SH-SY5Y (cell line): ENCODE results near the gene LCNL1.

ENCODE experiments used
- GATA2 ChIP-seq: IDR thresholded peaks from 2 replicates; pipeline ENCODE4 v1.6.1; 2011; ENCODE audit warnings: mild to moderate bottlenecking, low read depth, low read length
- GATA3 ChIP-seq: IDR thresholded peaks from 2 replicates; pipeline ENCODE4 v1.6.1; 2011; ENCODE audit warnings: low read depth, mild to moderate bottlenecking, low read length, moderate library complexity

Gene LCNL1

DNA sequence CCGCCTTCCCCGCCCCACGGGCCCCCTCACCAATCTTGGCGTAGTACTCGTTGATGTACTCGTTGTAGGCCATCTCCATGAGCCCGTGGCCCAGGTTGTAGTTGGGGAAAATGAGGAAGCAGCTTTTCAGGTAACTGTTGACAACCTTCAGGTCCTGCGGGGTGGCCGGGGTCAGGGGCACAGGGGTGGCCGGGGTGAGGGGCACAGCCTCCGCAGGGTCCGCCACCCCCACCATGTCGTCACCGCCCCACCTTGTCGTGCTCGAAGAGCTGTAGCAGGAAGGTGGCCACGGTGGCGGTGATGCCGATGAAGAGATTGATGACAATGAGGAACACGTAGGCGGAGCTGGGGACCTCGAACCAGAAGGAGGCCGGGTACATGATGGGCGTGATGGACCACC, 28.4 kb downstream of the LCNL1 start:
- TF ChIP-seq GATA2 (no peak), GATA3 (no peak)

DNA sequence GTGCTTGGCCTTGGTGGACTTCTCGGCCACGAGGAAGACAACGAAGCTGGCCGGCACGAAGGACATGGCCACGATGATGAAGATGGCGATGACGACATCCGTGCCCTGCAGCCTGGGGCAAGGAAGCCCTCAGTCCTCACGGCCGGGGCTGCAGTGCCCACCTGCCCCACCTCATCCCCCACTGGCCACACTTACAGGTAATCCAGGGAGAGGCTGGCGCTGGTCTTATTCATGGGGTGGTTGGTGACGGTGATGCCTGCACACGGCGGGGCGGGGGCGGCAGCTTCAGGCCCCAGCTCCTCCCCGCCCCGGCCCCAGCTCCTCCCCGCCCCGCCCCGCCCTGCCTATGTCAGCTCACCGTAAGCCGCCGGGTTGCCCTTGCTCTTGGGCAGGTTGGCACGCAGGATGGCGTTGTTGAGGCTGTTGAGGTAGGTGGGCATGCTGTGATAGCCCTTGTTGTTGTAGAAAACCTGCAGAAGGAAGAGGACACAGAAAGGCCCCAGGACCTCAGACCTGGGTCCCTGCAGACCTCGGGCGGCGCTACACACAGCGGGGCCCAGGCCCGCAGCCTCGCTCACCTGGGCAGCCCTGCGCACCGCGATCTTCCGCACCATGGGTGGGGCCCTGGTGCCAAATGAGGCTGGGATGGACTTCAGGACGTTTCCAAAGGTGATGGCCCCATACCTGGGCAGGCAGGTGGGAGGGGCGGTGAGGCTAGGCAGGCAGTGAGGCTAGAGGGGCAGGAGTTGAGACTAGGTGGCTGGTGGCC, 29.3 kb downstream of the LCNL1 start:
- no peak for TF ChIP-seq GATA3

DNA sequence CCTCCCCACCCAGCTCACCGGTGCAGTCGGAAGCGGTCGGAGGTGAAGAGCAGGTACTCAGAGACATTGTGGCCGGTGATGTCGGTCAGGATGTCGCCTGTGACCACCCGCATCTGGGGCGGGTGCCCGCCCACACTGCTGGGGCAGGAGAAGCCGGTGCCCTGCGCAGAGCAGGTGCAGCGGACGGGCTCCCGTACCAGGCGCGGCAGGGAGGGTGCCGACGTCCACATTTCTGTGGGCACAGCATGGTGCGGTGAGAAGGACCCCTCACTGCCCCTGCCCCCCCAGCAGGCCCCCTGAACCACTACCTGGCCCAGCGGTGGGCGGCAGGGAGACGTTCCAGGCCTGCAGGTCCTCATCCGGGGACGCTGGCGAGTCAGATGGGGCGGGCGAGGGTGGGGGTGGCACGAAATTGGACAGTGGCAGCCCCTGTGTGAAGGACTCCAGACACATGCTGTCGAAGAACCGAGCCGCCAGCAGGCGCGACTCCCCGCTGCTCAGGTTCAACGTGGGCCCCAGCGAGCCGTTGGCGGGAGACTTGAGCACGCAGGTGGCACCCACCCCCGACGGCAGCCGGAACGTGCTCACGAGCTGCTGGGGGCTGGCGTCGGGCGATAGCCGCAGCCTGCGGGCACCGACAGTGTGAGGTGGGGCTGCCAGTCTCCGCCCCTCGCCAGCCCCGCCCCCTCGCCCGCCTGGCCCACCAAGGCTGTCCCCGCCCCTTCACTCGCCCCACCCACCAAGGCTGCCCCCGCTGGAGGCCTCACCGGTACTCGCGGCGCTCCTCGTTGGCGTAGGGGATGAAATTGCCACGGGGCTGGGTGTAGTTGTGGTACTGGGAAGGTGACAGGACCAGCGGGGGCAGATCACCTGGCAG, 30.1 kb downstream of the LCNL1 start:
- no peak for TF ChIP-seq GATA2
- no peak for TF ChIP-seq GATA3

DNA sequence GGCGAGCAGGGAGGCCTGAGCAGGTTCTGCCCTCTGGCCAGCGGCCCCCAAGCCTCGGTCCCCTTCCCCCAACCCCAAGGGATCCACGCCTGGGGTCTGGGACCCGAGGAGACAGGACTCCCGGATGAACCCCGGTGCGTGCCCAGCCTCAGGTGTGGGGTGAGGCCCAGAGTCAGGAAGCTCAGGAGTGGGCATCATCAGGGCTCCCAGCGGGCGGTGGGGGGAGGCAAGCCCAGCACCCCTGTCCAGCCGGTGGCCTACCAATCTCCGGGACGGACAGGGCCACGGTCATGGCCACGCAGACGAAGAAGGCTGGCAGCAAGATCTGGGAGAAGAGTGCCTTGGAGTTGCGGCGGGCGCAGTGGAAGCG, 30.8 kb downstream of the LCNL1 start:
- TF ChIP-seq GATA3 (no peak), GATA2 (no peak)

DNA sequence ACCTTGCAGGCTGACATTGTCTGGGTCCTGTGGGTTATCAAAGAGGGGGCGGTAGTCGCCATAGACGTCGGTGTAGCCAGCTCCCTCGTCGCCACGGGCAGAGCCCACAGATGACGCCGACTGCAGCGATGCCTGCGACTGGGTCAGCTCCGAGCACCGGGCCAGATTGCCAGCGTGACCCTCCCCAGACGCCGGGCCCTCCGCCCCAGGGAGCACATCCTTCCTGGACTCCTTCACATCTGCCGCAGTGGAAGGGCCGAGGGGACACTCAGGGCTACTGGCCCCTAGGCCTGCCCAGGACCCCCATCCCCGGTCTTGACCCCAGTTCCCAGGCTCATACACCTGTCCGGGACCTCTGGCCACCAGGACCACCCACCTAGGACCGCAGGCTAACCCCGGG, 31.4 kb downstream of the LCNL1 start:
- TF ChIP-seq GATA2 (no peak), GATA3 (no peak)

DNA sequence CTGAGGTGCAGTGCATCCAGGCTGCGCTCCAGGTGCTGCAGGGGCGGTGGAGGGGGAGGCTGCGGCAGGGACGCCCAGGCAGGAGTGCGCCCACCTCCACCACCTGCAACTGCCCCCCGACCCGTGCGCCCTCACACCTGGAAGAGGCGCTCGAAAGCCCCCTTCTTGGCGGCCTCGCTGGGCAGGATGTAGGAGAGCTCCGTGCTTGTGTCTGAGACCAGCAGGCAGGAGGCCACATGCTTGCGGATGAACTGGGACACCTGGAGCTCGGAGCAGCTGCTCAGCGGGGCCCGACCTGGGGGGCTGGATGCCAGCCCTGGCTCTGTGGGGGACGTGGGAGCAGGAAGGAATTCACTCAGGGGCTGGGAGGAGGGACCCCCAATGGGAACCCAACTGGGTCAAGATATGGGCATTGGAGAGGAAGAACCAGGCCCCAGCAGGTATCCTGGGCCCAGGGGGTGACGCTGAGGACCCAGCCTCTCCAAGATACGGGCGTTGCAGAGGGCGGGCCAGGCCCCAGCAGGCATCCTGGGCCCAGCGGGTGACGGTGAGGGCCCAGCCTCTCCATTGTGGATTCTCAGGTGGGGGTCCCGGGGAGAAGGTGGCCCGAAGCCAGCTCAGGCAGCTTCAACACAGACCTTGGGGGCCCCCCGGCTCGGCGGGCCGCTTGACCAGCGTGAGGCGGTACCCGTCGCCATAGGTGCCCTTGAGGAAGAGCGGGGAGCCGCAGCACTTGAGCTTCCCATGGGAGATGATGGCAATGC, 32.2 kb downstream of the LCNL1 start:
- TF ChIP-seq GATA2 (no peak), GATA3 (no peak)

DNA sequence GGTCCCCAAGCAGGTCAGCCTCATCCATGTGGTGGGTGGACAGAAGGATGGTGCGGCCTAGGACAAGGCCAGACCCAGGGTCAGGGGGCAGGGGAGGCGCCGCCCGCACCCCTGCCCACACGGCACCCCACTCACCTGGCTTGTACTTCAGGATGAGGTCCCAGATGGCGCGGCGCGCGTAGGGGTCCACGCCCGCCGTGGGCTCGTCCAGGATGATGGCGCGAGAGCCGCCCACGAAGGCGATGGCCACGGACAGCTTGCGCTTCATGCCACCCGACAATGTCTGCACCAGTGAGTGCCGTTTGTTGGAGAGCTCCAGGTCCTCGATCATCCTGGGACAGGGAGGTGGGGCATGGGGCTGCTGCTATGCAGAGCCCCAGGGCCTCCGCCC, 32.7 kb downstream of the LCNL1 start:
- TF ChIP-seq GATA3 (no peak), GATA2 (no peak)

- no peak for TF ChIP-seq GATA2
- no peak for TF ChIP-seq GATA3
Measured at GRCh38 chr9:137015976-137016375, 33.2 kb downstream of the LCNL1 start.

DNA sequence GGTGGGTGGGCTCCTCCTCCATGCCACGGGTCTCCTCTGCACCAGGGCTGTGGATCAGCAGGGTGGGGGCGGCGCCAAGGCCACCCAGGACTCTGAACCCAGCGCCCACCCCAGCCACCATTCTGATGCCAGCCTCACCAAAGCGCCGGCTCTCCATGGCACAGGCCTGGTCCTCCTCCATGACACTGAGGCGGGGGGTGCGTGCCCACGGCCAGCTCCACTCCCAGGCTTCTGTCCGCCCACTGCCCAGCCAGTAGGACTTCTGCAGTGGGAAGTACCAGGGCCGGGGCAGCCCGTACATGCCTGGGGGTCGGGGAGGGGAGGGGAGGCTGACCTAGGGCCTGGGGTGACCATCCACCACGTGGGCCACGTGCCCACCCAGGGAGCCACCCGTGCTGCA, 33.6 kb downstream of the LCNL1 start:
- TF ChIP-seq GATA2 = no peak
- TF ChIP-seq GATA3 = no peak

- no peak for TF ChIP-seq GATA3
Measured at GRCh38 chr9:137017071-137017470, 34.3 kb downstream of the LCNL1 start.

- TF ChIP-seq GATA2 (no peak), GATA3 (no peak)
Measured at GRCh38 chr9:137017791-137018497, 35.2 kb downstream of the LCNL1 start.

DNA sequence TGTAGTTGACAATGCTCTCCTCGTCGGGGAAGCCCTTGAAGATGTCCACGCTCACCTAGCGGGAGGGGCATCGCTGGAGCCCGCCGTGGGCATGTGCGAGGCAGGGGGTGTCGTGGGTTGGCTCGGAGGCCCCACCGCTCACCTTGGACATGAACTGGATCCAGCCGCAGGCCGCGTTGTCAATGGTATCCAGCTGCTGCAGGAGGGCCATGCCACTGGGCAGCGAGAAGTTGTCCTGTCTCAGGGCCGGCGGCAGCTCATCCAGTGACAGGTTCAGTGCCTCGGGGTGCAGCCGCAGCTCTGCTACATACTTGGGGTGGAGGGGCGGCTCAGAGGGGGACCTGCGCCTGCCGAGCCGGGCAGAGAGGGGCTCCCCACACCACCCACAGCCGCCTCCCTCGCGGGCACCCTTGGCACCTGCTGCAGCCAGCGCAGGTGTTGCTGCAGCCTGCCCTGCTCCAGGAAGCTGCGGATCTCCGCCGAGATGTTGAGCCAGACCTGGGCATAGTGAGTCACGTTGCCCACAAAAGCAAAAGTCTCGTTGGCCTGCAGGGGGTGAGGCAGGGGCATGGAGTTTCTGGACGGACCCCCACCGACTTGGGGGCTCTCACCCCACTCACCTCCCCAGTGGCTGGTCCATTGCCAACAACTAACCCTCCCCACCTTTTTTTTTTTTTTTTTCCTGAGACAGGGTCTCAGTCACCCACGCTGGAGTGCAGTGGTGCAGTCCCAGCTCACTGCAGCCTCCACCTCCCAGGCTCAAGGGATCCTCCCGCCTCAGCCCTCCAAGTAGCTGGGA, 36.2 kb downstream of the LCNL1 start:
- TF ChIP-seq GATA2 = no peak
- no peak for TF ChIP-seq GATA3
